NT2/D1 (cell line): ENCODE measurements around the gene SYCE1.
A peak's percentile ranks its signal among the peaks of the same experiment; 100 is the strongest.
"Not testable (repeated sequence)": the region's sequence is repeated elsewhere in the genome, so short reads cannot be mapped to it uniquely, and the experiment has no call there.

Experiments
- DNase-seq: peaks from one replicate; pipeline ENCODE4 v3.0.0-alpha.2; 2011; ENCODE audit warnings: low read depth, low spot score
- H3K27me3 ChIP-seq: 2 replicates; pipeline ENCODE4 v1.6.0; 2011; ENCODE audit warnings: mild to moderate bottlenecking; ENCODE audit not compliant: insufficient read length, insufficient read depth
- H3K36me3 ChIP-seq: 2 replicates; pipeline ENCODE4 v1.6.1; 2011; ENCODE audit warnings: mild to moderate bottlenecking, low read length, mixed read lengths; ENCODE audit not compliant: insufficient read depth, insufficient read length
- H3K4me1 ChIP-seq: 2 replicates; pipeline ENCODE4 v1.5.1; 2011; ENCODE audit not compliant: insufficient read depth, insufficient read length
- H3K4me3 ChIP-seq: 2 replicates; pipeline ENCODE4 v1.5.1; 2011; ENCODE audit warnings: low read depth; ENCODE audit not compliant: insufficient read length
- H3K9ac ChIP-seq: 2 replicates; pipeline ENCODE4 v1.6.0; 2011; ENCODE audit warnings: low read depth; ENCODE audit not compliant: insufficient read length
- H3K9me3 ChIP-seq: 2 replicates; pipeline ENCODE4 v1.5.1; 2011; ENCODE audit warnings: mild to moderate bottlenecking, low read length; ENCODE audit not compliant: insufficient read depth
- SUZ12 ChIP-seq: IDR thresholded peaks from 2 replicates; pipeline ENCODE4 v1.6.1; 2011; ENCODE audit not compliant: insufficient read length, insufficient read depth; ENCODE audit errors: extremely low read depth
- YY1 ChIP-seq: IDR thresholded peaks from 2 replicates; pipeline ENCODE4 v1.6.1; 2011; ENCODE audit not compliant: insufficient read length, insufficient read depth
- ZNF274 ChIP-seq: IDR thresholded peaks from 2 replicates; pipeline ENCODE4 v1.6.1; 2011; ENCODE audit warnings: mild to moderate bottlenecking, low read depth, low read length

Gene SYCE1

GRCh38 chr10:133523631-133524203 lies 41.7 kb downstream of the SYCE1 start:
- no peak for DNase-seq
- H3K9ac ChIP-seq: no peak overlapping the region
- no peaks in the 10 kb centered on the region for H3K4me1 ChIP-seq
- no peaks in the 10 kb centered on the region for H3K36me3 ChIP-seq
- no peak for TF ChIP-seq SUZ12
- no peak for TF ChIP-seq ZNF274
- no peak for TF ChIP-seq YY1
- H3K4me3 ChIP-seq: no peak overlapping the region
- peaks cover 20% of the 10 kb centered on the region for H3K9me3 ChIP-seq
- H3K27me3 ChIP-seq: peaks cover 22% of the 10 kb centered on the region

GRCh38 chr10:133520193-133520738 lies 45.1 kb downstream of the SYCE1 start:
- peak; percentile 49 for DNase-seq
- Histone ChIP-seq H3K9ac (peak overlapping the region; percentile 71), H3K9me3 (peaks cover 20% of the 10 kb centered on the region), H3K4me3 (peak overlapping the region; percentile 44), H3K27me3 (no peaks in the 10 kb centered on the region), H3K4me1 (no peaks in the 10 kb centered on the region), H3K36me3 (no peaks in the 10 kb centered on the region)
- no peak for TF ChIP-seq YY1

- H3K27me3 ChIP-seq, H3K4me3 ChIP-seq, DNase-seq, H3K36me3 ChIP-seq, H3K4me1 ChIP-seq, H3K9ac ChIP-seq: not testable (repeated sequence)
- H3K9me3 ChIP-seq: peaks cover 10% of the 10 kb centered on the region
These were observed 46.9 kb downstream of the SYCE1 start for GRCh38 chr10:133518517-133518916.

- Histone ChIP-seq H3K27me3 (no peaks in the 10 kb centered on the region), H3K36me3 (no peaks in the 10 kb centered on the region), H3K9me3 (no peaks in the 10 kb centered on the region), H3K4me3 (no peak overlapping the region), H3K4me1 (peaks cover 3% of the 10 kb centered on the region), H3K9ac (no peak overlapping the region)
- no peak for DNase-seq
- TF ChIP-seq YY1 (no peak), ZNF274 (no peak), SUZ12 (no peak)
These were observed 49.3 kb downstream of the SYCE1 start for GRCh38 chr10:133516057-133516456.

GRCh38 chr10:133515471-133515870 lies 49.9 kb downstream of the SYCE1 start:
- H3K9ac ChIP-seq: no peak overlapping the region
- H3K4me1 ChIP-seq: peaks cover 3% of the 10 kb centered on the region
- TF ChIP-seq ZNF274: no peak
- no peak for TF ChIP-seq YY1
- TF ChIP-seq SUZ12: no peak
- no peaks in the 10 kb centered on the region for H3K36me3 ChIP-seq
- H3K4me3 ChIP-seq: no peak overlapping the region
- no peak for DNase-seq
- H3K27me3 ChIP-seq: no peaks in the 10 kb centered on the region
- H3K9me3 ChIP-seq: no peaks in the 10 kb centered on the region

- DNase-seq: no peak
- Histone ChIP-seq H3K36me3 (no peaks in the 10 kb centered on the region), H3K4me3 (no peak overlapping the region), H3K4me1 (peaks cover 3% of the 10 kb centered on the region), H3K9me3 (no peaks in the 10 kb centered on the region), H3K27me3 (no peaks in the 10 kb centered on the region), H3K9ac (no peak overlapping the region)
- TF ChIP-seq ZNF274: no peak
- TF ChIP-seq SUZ12: no peak
- TF ChIP-seq YY1: no peak
These were observed 53.4 kb downstream of the SYCE1 start for GRCh38 chr10:133511907-133512528.

GRCh38 chr10:133511408-133511807 lies 54.0 kb downstream of the SYCE1 start:
- no peak overlapping the region for H3K4me3 ChIP-seq
- TF ChIP-seq SUZ12 (no peak), YY1 (no peak), ZNF274 (no peak)
- H3K27me3 ChIP-seq: no peaks in the 10 kb centered on the region
- H3K9me3 ChIP-seq: no peaks in the 10 kb centered on the region
- no peak for DNase-seq
- H3K4me1 ChIP-seq: peaks cover 3% of the 10 kb centered on the region
- no peaks in the 10 kb centered on the region for H3K36me3 ChIP-seq
- H3K9ac ChIP-seq: no peak overlapping the region
